Measurements from ENCODE around the gene ETNK1. TPM values are rescaled to one million over a fixed set of nuclear protein-coding genes. Genes with fewer than 3 reads are reported as not detected.

Gene ETNK1
- total and polyA plus RNA-seq, 7 donors: 18.6 to 49.5 (median 28.8) TPM

DNA sequence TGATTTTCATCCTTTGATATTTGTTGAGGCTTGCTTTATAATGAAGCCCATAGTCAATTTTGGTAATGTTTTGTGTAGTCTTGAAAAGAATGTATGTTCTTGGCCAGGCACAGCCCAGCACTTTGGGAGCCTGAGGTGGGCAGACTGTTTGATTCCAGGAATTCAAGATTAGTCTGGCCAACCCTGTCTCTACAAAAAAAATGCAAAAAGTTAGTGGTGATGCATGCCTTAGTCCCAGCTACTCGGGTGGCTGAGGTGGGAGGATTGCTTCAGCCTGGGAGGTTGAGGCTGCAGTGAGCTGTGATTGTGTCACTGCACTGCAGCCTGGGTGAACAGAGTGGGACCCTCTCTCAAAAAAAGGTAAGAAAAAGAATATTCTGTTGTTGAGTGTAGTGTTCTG, 10.8 kb downstream of the ETNK1 start:
- H3K27ac ChIP-seq: no peak overlapping the region
- DNase-seq: no peak
- 77 to 78% methylated on average over 1 of the region's 1 CpG for whole genome bisulfite sequencing, 2 donors
- H3K4me3 ChIP-seq: no peak overlapping the region
- no peak for TF ChIP-seq CTCF (IDR thresholded peaks at IDR 0.05)
- H3K4me1 ChIP-seq: peaks cover 0 to 25% (median 11%) of the 10 kb centered on the region in 4 donors
- H3K36me3 ChIP-seq: no peaks in the 10 kb centered on the region
- intact Hi-C loops (cut with DNase I): no loop called here
- no peaks in the 10 kb centered on the region for H3K27me3 ChIP-seq
- H3K9me3 ChIP-seq: no peaks in the 10 kb centered on the region

DNA sequence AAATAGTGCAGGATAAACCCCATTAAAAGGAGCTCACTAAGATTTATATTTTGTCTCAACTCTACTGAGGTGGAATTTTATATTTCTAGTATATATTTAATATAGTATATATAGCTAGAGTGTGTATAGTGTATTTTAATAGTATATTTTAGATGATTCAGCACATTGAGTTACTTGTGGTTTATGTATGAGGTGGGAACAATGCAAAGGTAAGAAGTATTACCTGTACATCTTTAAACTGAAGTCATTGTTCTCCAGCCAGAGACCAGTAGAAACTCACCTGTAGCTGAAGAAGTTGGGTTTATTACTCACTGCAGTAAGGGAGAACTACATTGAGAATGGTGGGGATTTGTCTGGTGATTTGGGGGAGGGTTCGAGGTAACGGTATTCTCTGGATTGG, 15.9 kb downstream of the ETNK1 start:
- 99% methylated on average over 2 of the region's 2 CpGs for WGBS, 2 donors
- Histone ChIP-seq H3K36me3 (no peaks in the 10 kb centered on the region), H3K4me1 (peaks cover 0 to 15% (median 7%) of the 10 kb centered on the region in 4 donors), H3K27me3 (no peaks in the 10 kb centered on the region), H3K9me3 (no peaks in the 10 kb centered on the region), H3K4me3 (no peak overlapping the region), H3K27ac (no peak overlapping the region)
- DNase-seq: no peak
- intact Hi-C loops (cut with DNase I): no loop called here
- TF ChIP-seq POLR2A (IDR thresholded peaks at IDR 0.05) (no peak), CTCF (IDR thresholded peaks at IDR 0.05) (no peak), EP300 (IDR thresholded peaks at IDR 0.05) (no peak), POLR2AphosphoS5 (IDR thresholded peaks at IDR 0.05) (no peak)

DNA sequence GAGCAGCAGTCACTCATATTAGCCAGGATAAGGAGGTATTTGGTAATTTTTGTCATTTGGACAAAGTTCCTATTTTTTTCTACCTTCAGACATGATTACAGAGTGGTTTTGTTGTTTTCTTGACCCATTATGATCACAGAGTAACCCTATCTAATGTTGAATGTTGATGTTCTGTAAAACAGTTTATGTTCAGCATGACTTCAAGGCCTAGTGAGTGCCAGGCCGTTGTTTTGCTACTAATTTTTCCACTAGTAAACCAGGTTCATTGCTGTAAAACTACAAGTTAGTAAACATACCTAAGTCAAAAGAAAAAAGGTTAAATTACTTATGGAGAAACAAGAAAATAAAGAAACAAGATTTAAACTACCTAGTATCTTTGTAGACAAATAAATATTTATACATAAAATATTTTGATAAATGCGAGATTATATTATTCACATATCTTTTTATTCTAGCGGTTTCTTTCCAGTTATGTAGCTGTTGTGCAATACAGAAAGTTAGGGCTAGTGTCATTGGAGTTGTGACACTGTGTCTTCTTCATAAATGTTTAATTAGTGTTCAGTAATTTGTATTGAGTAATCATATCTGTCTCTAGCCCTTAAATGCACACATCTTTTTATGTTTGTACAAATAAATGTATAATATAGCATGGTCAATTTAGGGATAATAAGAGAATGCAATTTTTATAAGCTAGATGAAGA, 16.5 kb downstream of the ETNK1 start:
- no peak for TF ChIP-seq EP300 (IDR thresholded peaks at IDR 0.05)
- no peak for TF ChIP-seq POLR2AphosphoS5 (IDR thresholded peaks at IDR 0.05)
- TF ChIP-seq CTCF (IDR thresholded peaks at IDR 0.05): no peak
- TF ChIP-seq POLR2A (IDR thresholded peaks at IDR 0.05): no peak
- no peak overlapping the region for H3K4me3 ChIP-seq
- H3K27ac ChIP-seq: no peak overlapping the region
- H3K9me3 ChIP-seq: no peaks in the 10 kb centered on the region
- H3K4me1 ChIP-seq: peaks cover 0 to 14% (median 3%) of the 10 kb centered on the region in 4 donors
- no peaks in the 10 kb centered on the region for H3K27me3 ChIP-seq
- WGBS, 2 donors: 72 to 84% methylated on average over 3 of the region's 3 CpGs
- intact Hi-C loops (cut with DNase I): no loop called here
- DNase-seq: no peak
- H3K36me3 ChIP-seq: no peaks in the 10 kb centered on the region

DNA sequence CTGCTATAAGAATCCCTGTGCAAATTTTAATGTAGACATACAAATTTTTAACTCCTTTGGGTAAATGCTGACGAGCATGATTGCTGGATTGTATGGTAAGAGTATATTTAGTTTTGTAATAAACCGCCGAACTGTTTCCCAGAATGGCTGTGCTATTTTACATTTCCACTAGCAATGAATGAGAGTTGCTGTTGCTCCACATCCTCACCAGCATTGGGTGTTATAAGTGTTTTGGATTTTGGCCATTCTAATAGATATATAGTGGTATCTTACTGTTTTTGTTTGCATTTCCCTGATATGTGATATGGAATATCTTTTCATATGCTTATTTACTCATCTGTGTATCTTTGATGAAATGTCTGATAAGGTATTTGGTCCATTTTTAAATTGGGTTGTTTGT, 23.7 kb downstream of the ETNK1 start:
- intact Hi-C loops (cut with DNase I): no loop called here

More for the DNA sequence above, 23.7 kb downstream of the ETNK1 start:
- DNase-seq: no peak
- 96% methylated on average over 3 of the region's 3 CpGs for WGBS, 2 donors
- Histone ChIP-seq H3K4me3 (no peak overlapping the region), H3K36me3 (no peaks in the 10 kb centered on the region), H3K27ac (no peak overlapping the region), H3K4me1 (no peaks in the 10 kb centered on the region), H3K27me3 (no peaks in the 10 kb centered on the region), H3K9me3 (no peaks in the 10 kb centered on the region)
- no peak for TF ChIP-seq POLR2AphosphoS5 (IDR thresholded peaks at IDR 0.05)
- TF ChIP-seq POLR2A (IDR thresholded peaks at IDR 0.05): no peak
- no peak for TF ChIP-seq EP300 (IDR thresholded peaks at IDR 0.05)
- no peak for TF ChIP-seq CTCF (IDR thresholded peaks at IDR 0.05)

All from sigmoid colon (tissue), 7 donors.